ENCODE results near the gene DYNC1H1.

The DYNC1H1 gene

GRCh38 chr14:101958418-101959180 lies 5.8 kb upstream of the DYNC1H1 start:
- H3K27ac ChIP-seq (ENCODE audit: low read depth, low read length), result no peak overlapping the region
- H3K79me1 ChIP-seq (ENCODE audit: low read length), result no peaks in the 10 kb centered on the region
- WGBS (ENCODE audit: extremely low coverage, insufficient coverage, low lambda C conversion rate), result no CpG with 5 or more reads among the region's 11 CpGs

GRCh38 chr14:101959277-101959676 lies 5.1 kb upstream of the DYNC1H1 start:
- no peak overlapping the region for H4K5ac ChIP-seq (ENCODE audit: low read length)
- WGBS (ENCODE audit: extremely low coverage, insufficient coverage, low lambda C conversion rate), result no CpG with 5 or more reads among the region's 2 CpGs
- no peak overlapping the region for H3K9ac ChIP-seq (ENCODE audit: low read length)
- no peaks in the 10 kb centered on the region for H3K79me2 ChIP-seq (ENCODE audit: control insufficient read depth, insufficient read depth, low read length)
- no peaks in the 10 kb centered on the region for H3K36me3 ChIP-seq (ENCODE audit: control insufficient read depth, insufficient read depth, low read length)
- no peak overlapping the region for H3K4me2 ChIP-seq (ENCODE audit: low read length)
- no peak overlapping the region for H3K27ac ChIP-seq (ENCODE audit: low read depth, low read length)
- no peak overlapping the region for H2AK5ac ChIP-seq (ENCODE audit: low read length)
- no peaks in the 10 kb centered on the region for H3K27me3 ChIP-seq (ENCODE audit: insufficient read depth, low read length, poor library complexity)
- H2BK15ac ChIP-seq (replicated peaks; ENCODE audit: low read depth), result no peak overlapping the region
- no peaks in the 10 kb centered on the region for H3K4me1 ChIP-seq (ENCODE audit: control insufficient read depth, low read depth, low read length)
- H2BK120ac ChIP-seq (ENCODE audit: low read depth, low read length), result no peak overlapping the region
- H3K79me1 ChIP-seq (ENCODE audit: low read length), result no peaks in the 10 kb centered on the region
- no peak overlapping the region for H3K23ac ChIP-seq (ENCODE audit: low read length)
- DNase-seq, result no peak
- H3K18ac ChIP-seq (ENCODE audit: low read length), result no peak overlapping the region
- no peak overlapping the region for H2BK5ac ChIP-seq (ENCODE audit: low read length)
- no peak overlapping the region for H3K56ac ChIP-seq (ENCODE audit: low read length)
- no peak overlapping the region for H3K4me3 ChIP-seq (ENCODE audit: low read length)
- H3K4ac ChIP-seq (ENCODE audit: low read depth, low read length), result no peak overlapping the region
- H4K8ac ChIP-seq (ENCODE audit: low read depth, low read length), result no peak overlapping the region

More at GRCh38 chr14:101958418-101959180, 5.8 kb upstream of the DYNC1H1 start:
- Histone ChIP-seq H4K8ac (ENCODE audit: low read depth, low read length) (no peak overlapping the region), H2BK120ac (ENCODE audit: low read depth, low read length) (no peak overlapping the region), H3K4ac (ENCODE audit: low read depth, low read length) (no peak overlapping the region), H3K18ac (ENCODE audit: low read length) (no peak overlapping the region), H3K4me1 (ENCODE audit: control insufficient read depth, low read depth, low read length) (no peaks in the 10 kb centered on the region), H3K79me2 (ENCODE audit: control insufficient read depth, insufficient read depth, low read length) (no peaks in the 10 kb centered on the region), H3K36me3 (ENCODE audit: control insufficient read depth, insufficient read depth, low read length) (no peaks in the 10 kb centered on the region), H3K27me3 (ENCODE audit: insufficient read depth, low read length, poor library complexity) (no peaks in the 10 kb centered on the region), H3K23ac (ENCODE audit: low read length) (no peak overlapping the region), H2BK15ac (replicated peaks; ENCODE audit: low read depth) (no peak overlapping the region), H3K4me2 (ENCODE audit: low read length) (no peak overlapping the region), H3K56ac (ENCODE audit: low read length) (no peak overlapping the region), H3K9ac (ENCODE audit: low read length) (no peak overlapping the region), H4K5ac (ENCODE audit: low read length) (no peak overlapping the region), H2BK5ac (ENCODE audit: low read length) (no peak overlapping the region), H3K4me3 (ENCODE audit: low read length) (no peak overlapping the region), H2AK5ac (ENCODE audit: low read length) (no peak overlapping the region)
- no peak for DNase-seq

- H4K8ac ChIP-seq (ENCODE audit: low read depth, low read length), result no peak overlapping the region
- no peak overlapping the region for H3K4me3 ChIP-seq (ENCODE audit: low read length)
- no peak overlapping the region for H4K5ac ChIP-seq (ENCODE audit: low read length)
- no peak overlapping the region for H3K4me2 ChIP-seq (ENCODE audit: low read length)
- H3K27me3 ChIP-seq (ENCODE audit: insufficient read depth, low read length, poor library complexity), result no peaks in the 10 kb centered on the region
- H3K23ac ChIP-seq (ENCODE audit: low read length), result no peak overlapping the region
- WGBS (ENCODE audit: extremely low coverage, insufficient coverage, low lambda C conversion rate), result no CpG with 5 or more reads among the region's 13 CpGs
- H3K4ac ChIP-seq (ENCODE audit: low read depth, low read length), result no peak overlapping the region
- H2BK15ac ChIP-seq (replicated peaks; ENCODE audit: low read depth), result no peak overlapping the region
- no peaks in the 10 kb centered on the region for H3K4me1 ChIP-seq (ENCODE audit: control insufficient read depth, low read depth, low read length)
- H3K79me2 ChIP-seq (ENCODE audit: control insufficient read depth, insufficient read depth, low read length), result peaks cover 7% of the 10 kb centered on the region
- no peak overlapping the region for H2BK120ac ChIP-seq (ENCODE audit: low read depth, low read length)
- H2AK5ac ChIP-seq (ENCODE audit: low read length), result no peak overlapping the region
- no peak overlapping the region for H3K9ac ChIP-seq (ENCODE audit: low read length)
- no peaks in the 10 kb centered on the region for H3K79me1 ChIP-seq (ENCODE audit: low read length)
- H3K27ac ChIP-seq (ENCODE audit: low read depth, low read length), result no peak overlapping the region
- H3K36me3 ChIP-seq (ENCODE audit: control insufficient read depth, insufficient read depth, low read length), result no peaks in the 10 kb centered on the region
- H3K56ac ChIP-seq (ENCODE audit: low read length), result peak overlapping the region; percentile 22
- H2BK5ac ChIP-seq (ENCODE audit: low read length), result no peak overlapping the region
- H3K18ac ChIP-seq (ENCODE audit: low read length), result no peak overlapping the region
- DNase-seq, result peak; percentile 63
Observed at GRCh38 chr14:101960225-101960624, 4.1 kb upstream of the DYNC1H1 start.

GRCh38 chr14:101961011-101961721 lies 3.2 kb upstream of the DYNC1H1 start:
- H3K18ac ChIP-seq (ENCODE audit: low read length), result no peak overlapping the region
- no peak overlapping the region for H3K4me3 ChIP-seq (ENCODE audit: low read length)
- H3K4ac ChIP-seq (ENCODE audit: low read depth, low read length), result no peak overlapping the region
- no peaks in the 10 kb centered on the region for H3K36me3 ChIP-seq (ENCODE audit: control insufficient read depth, insufficient read depth, low read length)
- H2AK5ac ChIP-seq (ENCODE audit: low read length), result no peak overlapping the region
- H3K4me2 ChIP-seq (ENCODE audit: low read length), result no peak overlapping the region
- peaks cover 4% of the 10 kb centered on the region for H3K79me1 ChIP-seq (ENCODE audit: low read length)
- no peak overlapping the region for H3K27ac ChIP-seq (ENCODE audit: low read depth, low read length)
- no peak overlapping the region for H4K8ac ChIP-seq (ENCODE audit: low read depth, low read length)
- H3K4me1 ChIP-seq (ENCODE audit: control insufficient read depth, low read depth, low read length), result no peaks in the 10 kb centered on the region
- H2BK5ac ChIP-seq (ENCODE audit: low read length), result no peak overlapping the region
- no peak overlapping the region for H4K5ac ChIP-seq (ENCODE audit: low read length)
- peak overlapping the region; percentile 70 for H3K56ac ChIP-seq (ENCODE audit: low read length)
- H3K79me2 ChIP-seq (ENCODE audit: control insufficient read depth, insufficient read depth, low read length), result peaks cover 16% of the 10 kb centered on the region
- WGBS (ENCODE audit: extremely low coverage, insufficient coverage, low lambda C conversion rate), result no CpG with 5 or more reads among the region's 19 CpGs
- peak; percentile 93 for DNase-seq
- H3K9ac ChIP-seq (ENCODE audit: low read length), result no peak overlapping the region
- no peak overlapping the region for H3K23ac ChIP-seq (ENCODE audit: low read length)
- H2BK15ac ChIP-seq (replicated peaks; ENCODE audit: low read depth), result no peak overlapping the region
- no peaks in the 10 kb centered on the region for H3K27me3 ChIP-seq (ENCODE audit: insufficient read depth, low read length, poor library complexity)
- H2BK120ac ChIP-seq (ENCODE audit: low read depth, low read length), result no peak overlapping the region

GRCh38 chr14:101961746-101962502 lies 2.4 kb upstream of the DYNC1H1 start:
- WGBS (ENCODE audit: extremely low coverage, insufficient coverage, low lambda C conversion rate), result no CpG with 5 or more reads among the region's 9 CpGs
- no peak overlapping the region for H3K9ac ChIP-seq (ENCODE audit: low read length)
- no peak overlapping the region for H4K8ac ChIP-seq (ENCODE audit: low read depth, low read length)
- no peak overlapping the region for H2AK5ac ChIP-seq (ENCODE audit: low read length)
- H3K27me3 ChIP-seq (ENCODE audit: insufficient read depth, low read length, poor library complexity), result no peaks in the 10 kb centered on the region
- no peaks in the 10 kb centered on the region for H3K36me3 ChIP-seq (ENCODE audit: control insufficient read depth, insufficient read depth, low read length)
- no peak overlapping the region for H2BK120ac ChIP-seq (ENCODE audit: low read depth, low read length)
- H4K5ac ChIP-seq (ENCODE audit: low read length), result no peak overlapping the region
- H3K4me2 ChIP-seq (ENCODE audit: low read length), result no peak overlapping the region
- H3K4ac ChIP-seq (ENCODE audit: low read depth, low read length), result no peak overlapping the region
- DNase-seq, result no peak
- H3K4me3 ChIP-seq (ENCODE audit: low read length), result no peak overlapping the region
- H3K79me1 ChIP-seq (ENCODE audit: low read length), result peaks cover 4% of the 10 kb centered on the region
- H3K79me2 ChIP-seq (ENCODE audit: control insufficient read depth, insufficient read depth, low read length), result peaks cover 19% of the 10 kb centered on the region
- no peak overlapping the region for H3K18ac ChIP-seq (ENCODE audit: low read length)
- H3K4me1 ChIP-seq (ENCODE audit: control insufficient read depth, low read depth, low read length), result no peaks in the 10 kb centered on the region
- no peak overlapping the region for H3K23ac ChIP-seq (ENCODE audit: low read length)
- H3K56ac ChIP-seq (ENCODE audit: low read length), result no peak overlapping the region
- no peak overlapping the region for H3K27ac ChIP-seq (ENCODE audit: low read depth, low read length)
- no peak overlapping the region for H2BK15ac ChIP-seq (replicated peaks; ENCODE audit: low read depth)
- no peak overlapping the region for H2BK5ac ChIP-seq (ENCODE audit: low read length)
